ENCODE results near the gene CD47. TPM values are rescaled to one million over a fixed set of nuclear protein-coding genes. Genes with fewer than 3 reads are reported as not detected.

The CD47 gene
- total RNA-seq, 1 donor: 212 TPM

GRCh38 chr3:108089579-108089978, 1.3 kb downstream of the CD47 start:
- Histone ChIP-seq H3K9me3 (ENCODE audit: low read depth, low read length) (no peaks in the 10 kb centered on the region), H3K27me3 (ENCODE audit: insufficient read depth, low read length) (no peaks in the 10 kb centered on the region), H3K4me3 (ENCODE audit: low read length) (peak overlapping the region; percentile 92), H3K4me1 (ENCODE audit: insufficient read depth, low read length) (peaks cover 54% of the 10 kb centered on the region)

DNA sequence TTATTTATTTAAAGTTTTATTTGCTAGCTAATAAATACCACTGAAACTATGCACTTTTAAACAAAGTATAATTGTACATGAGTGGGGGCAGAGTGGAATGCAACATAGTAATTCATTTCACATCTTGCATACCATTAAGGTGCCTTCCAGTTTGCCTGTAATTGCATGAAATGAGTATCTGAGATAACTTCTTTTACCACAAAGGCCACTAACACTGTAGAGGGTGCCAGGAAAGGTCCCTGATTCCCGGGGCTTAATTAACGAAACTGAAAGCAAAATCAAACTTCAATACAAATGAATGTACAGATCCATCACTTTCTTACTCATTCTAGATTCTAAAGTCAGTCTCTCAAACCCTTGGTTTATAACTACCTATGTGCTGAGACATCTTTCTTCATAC, 2.1 kb downstream of the CD47 start:
- no peaks in the 10 kb centered on the region for H3K9me3 ChIP-seq (ENCODE audit: low read depth, low read length)
- H3K27me3 ChIP-seq (ENCODE audit: insufficient read depth, low read length): no peaks in the 10 kb centered on the region
- peaks cover 62% of the 10 kb centered on the region for H3K4me1 ChIP-seq (ENCODE audit: insufficient read depth, low read length)
- peak overlapping the region; percentile 32 for H3K4me3 ChIP-seq (ENCODE audit: low read length)

DNA sequence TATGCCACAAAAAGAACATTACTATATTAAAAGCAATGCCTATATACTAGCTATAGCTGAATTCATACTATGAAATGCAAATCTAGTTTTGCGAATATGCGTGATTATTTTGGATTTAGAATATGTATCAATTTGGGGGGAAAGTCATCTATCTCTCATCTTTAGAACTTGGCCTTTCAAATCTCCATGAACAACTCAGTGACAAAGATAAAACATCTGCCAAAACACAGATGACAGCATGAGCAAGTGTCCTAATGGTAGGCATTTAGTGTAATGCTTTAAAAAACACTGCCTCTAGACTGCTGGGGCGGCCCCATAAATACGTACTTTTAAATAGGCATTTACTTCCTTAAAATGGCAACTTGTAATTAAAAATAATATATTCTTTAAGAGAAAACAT, 2.7 kb downstream of the CD47 start:
- Histone ChIP-seq H3K9me3 (ENCODE audit: low read depth, low read length) (no peaks in the 10 kb centered on the region), H3K27me3 (ENCODE audit: insufficient read depth, low read length) (no peaks in the 10 kb centered on the region), H3K4me1 (ENCODE audit: insufficient read depth, low read length) (peaks cover 59% of the 10 kb centered on the region), H3K4me3 (ENCODE audit: low read length) (no peak overlapping the region)

DNA sequence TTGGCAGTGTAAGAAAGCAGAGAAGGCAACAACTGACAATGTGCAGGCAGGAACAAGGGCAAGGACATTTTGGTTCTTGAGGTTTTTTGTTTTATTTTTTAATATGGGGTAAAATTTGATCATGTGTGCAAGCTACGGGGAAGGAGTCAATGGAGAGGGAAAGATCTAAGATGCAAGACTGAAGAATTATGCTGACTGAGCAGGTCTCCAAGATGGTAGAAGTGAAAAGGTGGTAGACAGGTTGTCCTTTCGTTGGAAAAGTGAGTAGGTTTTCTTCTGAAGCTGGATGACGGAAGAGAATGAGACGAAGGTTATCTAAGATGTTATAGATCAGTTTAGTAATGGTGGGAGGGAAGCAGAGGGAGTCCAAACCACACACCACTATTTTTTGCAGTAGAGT, 4.2 kb downstream of the CD47 start:
- H3K4me3 ChIP-seq (ENCODE audit: low read length): no peak overlapping the region
- H3K4me1 ChIP-seq (ENCODE audit: insufficient read depth, low read length): peaks cover 47% of the 10 kb centered on the region
- no peaks in the 10 kb centered on the region for H3K27me3 ChIP-seq (ENCODE audit: insufficient read depth, low read length)

DNA sequence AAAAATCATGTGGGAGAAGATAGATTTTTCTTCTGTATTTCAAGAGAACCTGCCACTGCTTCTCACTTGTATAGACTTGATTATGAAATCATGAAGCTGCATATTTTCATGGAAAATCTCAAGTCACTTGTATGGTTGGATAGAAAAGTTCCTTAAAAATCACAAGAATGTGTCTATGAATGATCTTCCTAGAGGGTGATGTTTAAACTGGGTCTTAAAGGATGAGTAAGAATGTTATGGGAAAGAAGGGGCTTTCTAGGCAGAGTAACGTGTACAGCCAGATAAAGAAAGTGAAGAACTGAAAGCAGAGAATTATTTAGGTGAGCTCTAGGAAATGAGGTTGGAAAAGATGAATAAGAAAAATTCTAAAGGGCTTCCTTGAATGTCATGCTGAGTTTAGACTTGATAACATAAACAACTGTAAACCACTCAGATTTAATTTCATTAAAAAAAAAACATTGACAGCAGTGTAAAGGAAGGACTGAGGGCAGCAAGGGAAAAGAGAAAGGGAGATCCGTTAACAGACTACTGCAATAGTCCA, 5.0 kb downstream of the CD47 start:
- H3K9me3 ChIP-seq (ENCODE audit: low read depth, low read length): no peaks in the 10 kb centered on the region
- H3K4me1 ChIP-seq (ENCODE audit: insufficient read depth, low read length): peaks cover 42% of the 10 kb centered on the region
- H3K27me3 ChIP-seq (ENCODE audit: insufficient read depth, low read length): no peaks in the 10 kb centered on the region
- H3K4me3 ChIP-seq (ENCODE audit: low read length): no peak overlapping the region

More for the DNA sequence above, 4.2 kb downstream of the CD47 start:
- H3K9me3 ChIP-seq (ENCODE audit: low read depth, low read length): no peaks in the 10 kb centered on the region

DNA sequence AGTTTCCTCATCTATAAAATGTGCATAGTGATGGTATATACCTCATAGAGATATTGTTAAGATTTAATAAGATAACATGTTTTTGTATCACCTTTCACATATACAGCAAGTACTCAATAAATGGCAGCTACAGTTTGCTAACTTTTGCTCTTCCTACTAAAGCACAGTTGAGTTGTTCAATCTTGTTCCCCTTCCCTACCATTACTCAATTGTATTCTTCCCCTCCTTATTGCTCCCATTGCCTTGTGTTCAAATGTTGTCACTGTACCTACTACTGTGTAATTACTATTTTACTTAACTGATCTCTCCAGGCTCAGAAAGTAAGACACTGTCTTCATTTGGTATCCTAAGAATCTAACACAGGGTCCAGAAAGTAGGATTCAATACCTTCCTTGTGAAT, 5.5 kb downstream of the CD47 start:
- Histone ChIP-seq H3K9me3 (ENCODE audit: low read depth, low read length) (no peaks in the 10 kb centered on the region), H3K4me3 (ENCODE audit: low read length) (no peak overlapping the region), H3K4me1 (ENCODE audit: insufficient read depth, low read length) (peaks cover 42% of the 10 kb centered on the region), H3K27me3 (ENCODE audit: insufficient read depth, low read length) (no peaks in the 10 kb centered on the region)

DNA sequence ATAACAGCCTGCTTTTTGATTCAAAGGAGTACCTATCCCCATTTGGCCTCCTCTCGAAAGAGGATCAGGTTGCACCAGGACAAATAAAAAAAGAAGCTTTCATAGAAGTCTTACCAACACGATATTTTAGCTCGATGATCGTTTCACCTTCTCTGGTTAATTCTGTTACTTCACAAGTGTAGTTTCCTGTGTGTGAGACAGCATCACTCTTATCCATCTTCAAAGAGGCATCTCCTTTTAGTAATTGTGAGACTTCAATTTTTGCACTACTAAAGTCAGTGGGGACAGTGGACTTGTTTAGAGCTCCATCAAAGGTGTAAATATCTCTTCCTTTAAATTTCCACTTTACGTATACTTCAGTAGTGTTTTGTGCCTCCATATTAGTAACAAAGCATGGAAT, 11.0 kb downstream of the CD47 start:
- H3K27me3 ChIP-seq (ENCODE audit: insufficient read depth, low read length): no peaks in the 10 kb centered on the region
- H3K4me1 ChIP-seq (ENCODE audit: insufficient read depth, low read length): peaks cover 17% of the 10 kb centered on the region
- H3K4me3 ChIP-seq (ENCODE audit: low read length): no peak overlapping the region
- H3K9me3 ChIP-seq (ENCODE audit: low read depth, low read length): no peaks in the 10 kb centered on the region

GRCh38 chr3:108079043-108079442, 11.8 kb downstream of the CD47 start:
- H3K27me3 ChIP-seq (ENCODE audit: insufficient read depth, low read length): no peaks in the 10 kb centered on the region
- H3K9me3 ChIP-seq (ENCODE audit: low read depth, low read length): no peaks in the 10 kb centered on the region
- no peak overlapping the region for H3K4me3 ChIP-seq (ENCODE audit: low read length)
- H3K4me1 ChIP-seq (ENCODE audit: insufficient read depth, low read length): peaks cover 9% of the 10 kb centered on the region

- Histone ChIP-seq H3K27me3 (ENCODE audit: insufficient read depth, low read length) (no peaks in the 10 kb centered on the region), H3K4me1 (ENCODE audit: insufficient read depth, low read length) (peaks cover 9% of the 10 kb centered on the region), H3K9me3 (ENCODE audit: low read depth, low read length) (no peaks in the 10 kb centered on the region), H3K4me3 (ENCODE audit: low read length) (no peak overlapping the region)
These were observed 14.3 kb downstream of the CD47 start for GRCh38 chr3:108076564-108076963.

- Histone ChIP-seq H3K4me1 (ENCODE audit: insufficient read depth, low read length) (peaks cover 5% of the 10 kb centered on the region), H3K27me3 (ENCODE audit: insufficient read depth, low read length) (no peaks in the 10 kb centered on the region), H3K9me3 (ENCODE audit: low read depth, low read length) (no peaks in the 10 kb centered on the region), H3K4me3 (ENCODE audit: low read length) (no peak overlapping the region)
These were observed 16.9 kb downstream of the CD47 start for GRCh38 chr3:108073764-108074431.

DNA sequence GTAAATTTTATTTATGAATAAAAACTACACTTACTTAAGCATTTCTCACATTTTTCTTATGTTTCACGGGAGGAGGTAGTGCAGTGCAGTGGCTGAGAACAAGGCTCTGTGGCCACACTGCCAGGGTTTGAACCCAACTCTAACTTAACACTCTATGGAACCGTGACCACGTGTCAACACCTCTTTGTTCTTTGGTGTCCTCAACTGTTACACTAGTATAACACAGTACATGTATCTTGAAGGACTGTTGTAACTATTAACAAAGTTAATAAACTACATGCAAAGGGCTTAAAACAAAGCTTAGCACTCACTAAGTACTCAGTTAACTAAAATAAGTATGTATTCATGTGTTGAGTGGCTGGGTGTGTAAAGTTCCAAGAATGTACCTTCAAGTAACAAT, 19.5 kb downstream of the CD47 start:
- Histone ChIP-seq H3K9me3 (ENCODE audit: low read depth, low read length) (no peaks in the 10 kb centered on the region), H3K27me3 (ENCODE audit: insufficient read depth, low read length) (no peaks in the 10 kb centered on the region), H3K4me1 (ENCODE audit: insufficient read depth, low read length) (peaks cover 9% of the 10 kb centered on the region), H3K4me3 (ENCODE audit: low read length) (no peak overlapping the region)

- peaks cover 9% of the 10 kb centered on the region for H3K4me1 ChIP-seq (ENCODE audit: insufficient read depth, low read length)
- no peak overlapping the region for H3K4me3 ChIP-seq (ENCODE audit: low read length)
- H3K27me3 ChIP-seq (ENCODE audit: insufficient read depth, low read length): no peaks in the 10 kb centered on the region
- H3K9me3 ChIP-seq (ENCODE audit: low read depth, low read length): no peaks in the 10 kb centered on the region
These were observed 20.5 kb downstream of the CD47 start for GRCh38 chr3:108070356-108070755.

- Histone ChIP-seq H3K27me3 (ENCODE audit: insufficient read depth, low read length) (no peaks in the 10 kb centered on the region), H3K9me3 (ENCODE audit: low read depth, low read length) (no peaks in the 10 kb centered on the region), H3K4me3 (ENCODE audit: low read length) (no peak overlapping the region), H3K4me1 (ENCODE audit: insufficient read depth, low read length) (peaks cover 13% of the 10 kb centered on the region)
These were observed 23.1 kb downstream of the CD47 start for GRCh38 chr3:108067768-108068167.

- Histone ChIP-seq H3K4me3 (ENCODE audit: low read length) (no peak overlapping the region), H3K27me3 (ENCODE audit: insufficient read depth, low read length) (no peaks in the 10 kb centered on the region), H3K9me3 (ENCODE audit: low read depth, low read length) (no peaks in the 10 kb centered on the region), H3K4me1 (ENCODE audit: insufficient read depth, low read length) (peaks cover 19% of the 10 kb centered on the region)
These were observed 25.7 kb downstream of the CD47 start for GRCh38 chr3:108065096-108065495.

DNA sequence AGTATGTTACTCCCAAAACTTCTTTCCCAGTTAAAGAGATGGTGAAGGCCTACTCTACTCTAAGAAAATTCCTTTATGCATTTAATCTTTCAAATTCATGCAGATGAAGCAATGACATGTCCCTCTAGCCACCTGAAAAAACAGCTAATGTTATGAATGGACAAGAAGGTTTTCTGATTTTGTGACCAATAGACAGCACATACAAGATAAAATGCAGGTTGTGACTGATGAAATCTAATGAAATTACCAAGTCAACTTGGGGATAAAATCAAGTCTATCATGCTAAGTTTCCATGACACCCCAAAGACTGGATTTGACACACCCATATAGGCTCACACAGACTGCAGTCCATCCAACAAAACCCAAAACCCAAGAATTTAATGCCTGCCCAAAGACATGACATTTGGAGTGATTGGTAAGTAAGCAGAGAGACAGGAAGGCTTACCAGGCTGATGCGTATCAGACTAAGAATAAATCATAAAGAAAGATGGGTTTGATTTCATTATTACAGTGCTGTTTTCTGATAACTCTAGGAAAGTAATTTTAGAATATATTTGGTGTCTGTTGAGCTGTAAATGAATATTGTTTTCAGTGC, 26.4 kb downstream of the CD47 start:
- H3K4me1 ChIP-seq (ENCODE audit: insufficient read depth, low read length): peaks cover 19% of the 10 kb centered on the region
- H3K27me3 ChIP-seq (ENCODE audit: insufficient read depth, low read length): no peaks in the 10 kb centered on the region

GRCh38 chr3:108062051-108062450, 28.8 kb downstream of the CD47 start:
- no peaks in the 10 kb centered on the region for H3K9me3 ChIP-seq (ENCODE audit: low read depth, low read length)
- no peak overlapping the region for H3K4me3 ChIP-seq (ENCODE audit: low read length)
- H3K27me3 ChIP-seq (ENCODE audit: insufficient read depth, low read length): no peaks in the 10 kb centered on the region
- H3K4me1 ChIP-seq (ENCODE audit: insufficient read depth, low read length): peaks cover 16% of the 10 kb centered on the region

More for the DNA sequence above, 26.4 kb downstream of the CD47 start:
- H3K9me3 ChIP-seq (ENCODE audit: low read depth, low read length): no peaks in the 10 kb centered on the region
- H3K4me3 ChIP-seq (ENCODE audit: low read length): no peak overlapping the region

All from mononuclear cell (primary cell).